Natural killer cell (primary cell): ENCODE data around the gene PIM2. TPM values are rescaled to one million over a fixed set of nuclear protein-coding genes. Genes with fewer than 3 reads are reported as not detected.
A peak's percentile ranks its signal among the peaks of the same experiment; 100 is the strongest.

Source experiments
- ATAC-seq, 3 donors: fragments of 150-1000 bp in 2 of 3; fragments of 200-7000 bp in 1 of 3; cut with Tn5 transposase; 1 replicate in 1 of 3; 2 replicates in 2 of 3; pipeline ENCODE4 v1.10.0; 2021; ENCODE audit warnings: mild to moderate bottlenecking in 2 of 3, moderate library complexity in 2 of 3
- DNase-seq, 2 donors: peaks; one replicate each; pipeline versions ENCODE4 v3.0.0 to v3.0.0-alpha.2; 2013 to 2021; ENCODE audit warnings: mixed read lengths in 1 of 2
- H3K27ac ChIP-seq: one replicate; pipeline ENCODE4 v1.5.1; 2013; ENCODE audit warnings: mild to moderate bottlenecking, low read length
- H3K27me3 ChIP-seq: one replicate; pipeline ENCODE4 v1.6.1; 2013; ENCODE audit warnings: low read length; ENCODE audit not compliant: control insufficient read depth, insufficient read depth
- H3K36me3 ChIP-seq: one replicate; pipeline ENCODE4 v1.6.1; 2013; ENCODE audit warnings: low read length; ENCODE audit not compliant: control insufficient read depth, insufficient read depth
- H3K4me1 ChIP-seq: one replicate; pipeline ENCODE4 v1.6.1; 2013; ENCODE audit warnings: low read length; ENCODE audit not compliant: control insufficient read depth, insufficient read depth
- H3K4me3 ChIP-seq: one replicate; pipeline ENCODE4 v1.5.1; 2013; ENCODE audit warnings: low read length
- H3K9me3 ChIP-seq: one replicate; pipeline ENCODE4 v1.6.1; 2013; ENCODE audit warnings: low read length; ENCODE audit not compliant: control insufficient read depth, insufficient read depth
- H3K27ac Mint-ChIP-seq, 2 donors: one replicate each; pipeline ENCODE4 v1.8.0; 2022; ENCODE audit warnings: mild to moderate bottlenecking in 2 of 2, mixed read lengths in 2 of 2, moderate library complexity in 1 of 2
- H3K27me3 Mint-ChIP-seq, 2 donors: one replicate each; pipeline ENCODE4 v1.8.0; 2022; ENCODE audit warnings: low read depth in 2 of 2, mixed read lengths in 2 of 2
- H3K36me3 Mint-ChIP-seq: one replicate; pipeline ENCODE4 v1.8.0; 2022; ENCODE audit warnings: mixed read lengths
- H3K4me1 Mint-ChIP-seq, 2 donors: one replicate each; pipeline ENCODE4 v1.8.0; 2022; ENCODE audit warnings: mixed read lengths in 2 of 2
- H3K4me3 Mint-ChIP-seq: one replicate; pipeline ENCODE4 v1.8.0; 2022; ENCODE audit warnings: mild to moderate bottlenecking, moderate library complexity, mixed read lengths
- H3K9me3 Mint-ChIP-seq, 2 donors: one replicate each; pipeline ENCODE4 v1.8.0; 2022; ENCODE audit warnings: mixed read lengths in 2 of 2
- CTCF ChIP-seq: fragments of 200-600 bp; IDR thresholded peaks from one replicate; pipeline ENCODE4 v1.8.0; 2022; ENCODE audit warnings: antibody characterized with exemption
- WGBS: methylation state at CpG from one replicate; pipeline ENCODE4 v1.1.7; 2013; ENCODE audit warnings: missing lambda C conversion rate; ENCODE audit not compliant: insufficient coverage; 5-methylcytosine and 5-hydroxymethylcytosine counted together
- intact Hi-C: fragments of 100-400 bp; cut with micrococcal nuclease; formaldehyde crosslinking; loops from one replicate; pipeline ENCODE4 v1.14.2; 2022
- total RNA-seq, 4 donors: library from RNA; stranded (reverse); fragments of 120-200 nt in 1 of 4; gene quantifications; one replicate each; pipeline versions ENCODE4 v1.2.3 to v1.2.4, GENCODE V29; 2013 to 2022

Gene PIM2
- total RNA-seq, 3 donors from 2014 or later (not counting 1 experiment from before 2014, with no cell fraction given): 134 to 173 (median 150) TPM

DNA sequence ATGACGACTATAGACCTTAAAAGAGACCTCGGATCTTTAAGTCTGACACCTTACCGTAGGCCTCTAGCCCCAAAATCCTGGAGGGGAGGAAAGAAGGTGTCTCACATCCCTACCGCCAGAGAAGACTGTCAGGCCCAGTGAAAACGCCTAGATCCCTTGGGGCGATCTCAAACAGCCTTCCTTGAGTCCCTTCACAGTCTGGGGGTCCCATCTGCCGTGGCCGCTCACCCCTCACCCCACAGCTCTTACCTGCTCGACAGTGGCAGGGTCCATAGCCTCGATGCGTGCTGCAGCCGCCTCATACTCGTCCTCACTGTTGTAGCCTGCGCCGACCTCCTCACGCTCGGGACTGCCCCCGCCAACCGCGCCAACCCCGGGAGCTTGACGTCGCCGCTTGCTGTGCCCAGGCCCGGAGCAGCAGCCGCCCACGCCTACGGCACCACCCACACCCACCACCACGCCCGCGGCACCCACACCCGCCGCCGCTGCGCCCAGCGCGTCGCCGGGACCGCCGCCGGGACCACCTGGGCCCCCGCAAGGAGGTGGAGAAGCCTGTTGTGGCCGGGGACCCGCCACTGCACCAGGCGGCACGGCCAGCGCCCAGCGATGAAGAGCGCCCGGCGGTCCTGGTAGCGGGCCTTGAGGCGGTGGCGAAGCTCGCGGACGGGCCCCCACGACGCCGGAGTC, 38.0 kb upstream of the PIM2 start:
- Mint-ChIP-seq H3K9me3 (no peaks in the 10 kb centered on the region), H3K4me1 (peaks cover 36 to 56% of the 10 kb centered on the region in 2 donors), H3K4me3 (peak overlapping the region; percentile 84), H3K36me3 (no peaks in the 10 kb centered on the region), H3K27me3 (peaks cover 0 to 7% of the 10 kb centered on the region in 2 donors), H3K27ac (peak overlapping the region; percentile 89 to 100)
- TF ChIP-seq CTCF: no peak
- Histone ChIP-seq H3K9me3 (no peaks in the 10 kb centered on the region), H3K27me3 (no peaks in the 10 kb centered on the region), H3K36me3 (peaks cover 22% of the 10 kb centered on the region), H3K4me1 (peaks cover 50% of the 10 kb centered on the region), H3K4me3 (peak overlapping the region; percentile 59), H3K27ac (peak overlapping the region; percentile 98)
- DNase-seq (peak; percentile 64 to 76), ATAC-seq (peak; percentile 25 to 40 (median 39))
- intact Hi-C loops: loop anchor here (2.0 to 5.0 kb wide), 4 partner anchors 20 to 1300 kb away; partner anchors contain the start of genes HDAC6, PQBP1, TIMM17B and UXT
- 1% methylated on average over 60 of the region's 61 CpGs for WGBS

- DNase-seq (no peak), ATAC-seq (no peak)
- H3K4me1 Mint-ChIP-seq: peaks cover 23 to 39% of the 10 kb centered on the region in 2 donors
- TF ChIP-seq CTCF: no peak
- no peaks in the 10 kb centered on the region for H3K27me3 Mint-ChIP-seq
- H3K9me3 Mint-ChIP-seq: no peaks in the 10 kb centered on the region
- no peaks in the 10 kb centered on the region for H3K36me3 Mint-ChIP-seq
- Histone ChIP-seq H3K4me1 (peaks cover 39% of the 10 kb centered on the region), H3K4me3 (no peak overlapping the region), H3K27ac (no peak overlapping the region), H3K9me3 (no peaks in the 10 kb centered on the region), H3K36me3 (peaks cover 5% of the 10 kb centered on the region), H3K27me3 (no peaks in the 10 kb centered on the region)
- no peak overlapping the region for H3K4me3 Mint-ChIP-seq
- WGBS: 100% methylated on average over 1 of the region's 1 CpG
- no peak overlapping the region for H3K27ac Mint-ChIP-seq
- intact Hi-C loops: no loop called here
Observed at GRCh38 chrX:48948589-48948988, 29.8 kb upstream of the PIM2 start.

- peaks cover 0 to 6% of the 10 kb centered on the region in 2 donors for H3K27me3 Mint-ChIP-seq
- Histone ChIP-seq H3K4me3 (no peak overlapping the region), H3K27me3 (no peaks in the 10 kb centered on the region), H3K4me1 (peaks cover 38% of the 10 kb centered on the region), H3K27ac (no peak overlapping the region), H3K9me3 (no peaks in the 10 kb centered on the region), H3K36me3 (peaks cover 4% of the 10 kb centered on the region)
- H3K36me3 Mint-ChIP-seq: no peaks in the 10 kb centered on the region
- WGBS: 55% methylated on average over 6 of the region's 8 CpGs
- H3K27ac Mint-ChIP-seq: peak overlapping the region; percentile 40 to 72
- intact Hi-C loops: loop anchor here (2.0 kb wide), 1 partner anchor 297 kb away; no protein-coding TSS in a partner anchor
- no peak overlapping the region for H3K4me3 Mint-ChIP-seq
- DNase-seq (peak; percentile 36 to 75), ATAC-seq (peak; percentile 59 to 72 (median 70))
- H3K4me1 Mint-ChIP-seq: peaks cover 29 to 42% of the 10 kb centered on the region in 2 donors
- TF ChIP-seq CTCF: peak; percentile 71
- H3K9me3 Mint-ChIP-seq: no peaks in the 10 kb centered on the region
Observed at GRCh38 chrX:48945517-48946348, 26.9 kb upstream of the PIM2 start.
